Activated CD4-positive, alpha-beta T cell treated with anti-CD3 and anti-CD28 coated beads for 1 hour (primary cell): ENCODE measurements around the gene SNRNP70.

Experiments
- DNase-seq: peaks from one replicate; pipeline ENCODE4 v3.0.0-alpha.2; 2020

The SNRNP70 gene

DNA sequence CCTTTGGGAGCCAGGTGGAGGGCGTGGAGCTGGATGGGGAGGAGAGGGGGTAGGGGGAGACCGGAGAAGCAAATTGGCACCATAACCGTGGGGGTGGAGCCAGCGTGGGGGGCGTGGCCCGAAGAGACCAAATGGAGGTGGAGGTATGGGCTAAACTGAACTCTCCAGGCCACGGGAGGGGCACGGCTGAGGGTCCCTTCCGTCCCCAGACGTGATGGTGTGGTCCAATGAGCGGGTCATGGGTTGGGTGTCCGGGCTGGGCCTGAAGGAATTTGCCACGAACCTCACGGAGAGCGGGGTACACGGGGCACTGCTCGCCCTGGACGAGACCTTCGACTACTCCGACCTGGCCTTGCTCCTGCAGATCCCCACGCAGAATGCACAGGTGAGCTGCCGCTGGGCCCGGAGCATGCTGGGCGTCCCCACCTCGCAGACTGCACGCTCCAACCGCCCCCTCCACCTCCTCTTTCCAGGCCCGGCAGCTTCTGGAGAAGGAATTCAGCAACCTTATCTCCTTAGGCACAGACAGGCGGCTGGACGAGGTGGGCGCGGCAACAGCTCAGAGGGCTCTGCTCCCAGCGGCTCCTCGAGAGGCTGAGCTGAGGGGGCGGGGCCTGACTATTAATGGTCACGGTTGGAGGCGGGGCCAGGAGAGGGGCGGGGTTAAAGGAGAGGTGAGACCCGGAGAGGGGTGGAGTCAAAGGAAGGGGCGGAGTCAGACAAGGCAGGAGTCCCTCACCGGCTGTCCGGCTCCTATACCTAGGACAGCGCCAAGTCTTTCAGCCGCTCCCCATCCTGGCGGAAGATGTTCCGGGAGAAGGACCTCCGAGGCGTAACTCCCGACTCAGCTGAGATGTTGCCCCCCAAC, 63.8 kb downstream of the SNRNP70 start:
- DNase-seq, result peak; percentile 59

DNA sequence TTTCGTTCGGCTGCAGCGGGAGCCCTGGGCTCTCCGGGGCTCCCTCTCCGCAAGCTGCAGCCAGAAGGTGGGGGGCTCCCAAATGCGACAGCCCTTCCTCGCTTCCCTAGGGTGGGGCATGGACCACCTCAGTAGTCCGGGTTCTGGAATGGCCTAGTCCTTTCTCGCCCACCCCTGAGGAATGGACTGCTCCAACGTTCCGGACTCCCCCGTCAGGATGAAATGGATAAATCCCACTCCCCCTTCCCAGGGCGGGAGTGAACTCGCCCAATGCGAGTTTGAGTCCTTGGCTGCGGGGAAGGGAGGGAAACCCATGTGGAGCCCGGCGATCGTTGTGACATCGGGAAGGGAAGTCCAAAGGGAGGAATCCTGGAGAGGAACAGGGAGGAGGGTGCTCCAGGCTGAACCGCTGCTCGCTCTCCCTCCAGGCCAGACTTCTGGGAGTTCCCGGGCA, 64.4 kb downstream of the SNRNP70 start:
- DNase-seq, result no peak

DNA sequence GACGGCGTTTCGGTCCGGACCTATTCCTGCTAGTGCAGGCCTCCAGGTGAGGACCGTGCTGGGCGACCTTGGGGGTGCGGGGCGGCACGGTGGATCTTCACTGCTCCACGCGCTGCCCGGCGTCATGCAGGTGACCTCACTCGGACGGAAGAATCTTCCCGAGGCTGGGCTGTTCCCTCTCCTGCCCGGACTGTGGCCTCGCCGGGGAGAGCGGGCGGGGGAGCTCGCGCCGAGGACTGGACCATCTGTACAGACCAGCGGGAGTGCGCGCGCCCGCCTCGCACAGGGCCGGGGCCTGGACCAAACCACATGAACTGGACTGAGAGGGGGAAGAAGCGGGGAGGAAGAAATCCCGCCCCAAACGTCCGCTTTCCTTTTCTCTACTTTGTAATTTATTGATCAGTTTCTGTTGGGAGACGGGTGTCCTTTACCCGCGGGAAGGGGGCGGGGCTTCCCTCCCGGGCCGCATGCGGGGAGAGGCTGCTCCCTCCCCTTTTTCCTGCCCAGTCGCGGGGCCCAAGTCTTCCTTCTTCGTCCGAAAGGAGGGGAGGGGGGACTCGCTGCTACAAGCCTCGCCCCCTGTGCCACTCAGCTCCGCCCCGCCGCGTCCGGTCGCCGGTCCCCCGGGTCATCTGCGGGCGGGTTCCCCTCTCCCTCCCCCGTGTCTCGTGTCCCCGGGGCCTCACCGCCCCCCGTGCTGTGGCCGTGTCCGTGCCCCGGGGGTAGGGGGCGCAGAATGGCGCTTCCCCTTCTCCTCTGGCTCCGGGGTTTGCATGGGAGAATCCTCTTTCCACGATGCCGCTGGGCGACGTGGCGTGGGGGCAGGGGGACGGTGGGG, 65.1 kb downstream of the SNRNP70 start:
- DNase-seq, result no peak

DNA sequence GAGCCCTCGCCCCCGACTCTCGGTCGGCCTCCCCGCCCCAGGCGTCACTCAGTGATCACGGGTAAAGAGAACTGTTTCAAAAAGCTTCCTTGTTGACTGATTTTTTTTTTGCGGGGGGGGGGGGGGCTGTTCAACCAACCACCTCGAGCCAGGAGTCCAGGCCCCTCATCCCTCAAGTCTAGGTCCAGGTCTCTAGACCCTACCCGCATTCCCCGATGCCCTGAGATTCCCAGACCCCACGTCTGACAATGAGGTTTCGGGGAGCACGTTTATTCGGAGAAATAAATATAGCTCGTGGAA, 65.6 kb downstream of the SNRNP70 start:
- no peak for DNase-seq

DNA sequence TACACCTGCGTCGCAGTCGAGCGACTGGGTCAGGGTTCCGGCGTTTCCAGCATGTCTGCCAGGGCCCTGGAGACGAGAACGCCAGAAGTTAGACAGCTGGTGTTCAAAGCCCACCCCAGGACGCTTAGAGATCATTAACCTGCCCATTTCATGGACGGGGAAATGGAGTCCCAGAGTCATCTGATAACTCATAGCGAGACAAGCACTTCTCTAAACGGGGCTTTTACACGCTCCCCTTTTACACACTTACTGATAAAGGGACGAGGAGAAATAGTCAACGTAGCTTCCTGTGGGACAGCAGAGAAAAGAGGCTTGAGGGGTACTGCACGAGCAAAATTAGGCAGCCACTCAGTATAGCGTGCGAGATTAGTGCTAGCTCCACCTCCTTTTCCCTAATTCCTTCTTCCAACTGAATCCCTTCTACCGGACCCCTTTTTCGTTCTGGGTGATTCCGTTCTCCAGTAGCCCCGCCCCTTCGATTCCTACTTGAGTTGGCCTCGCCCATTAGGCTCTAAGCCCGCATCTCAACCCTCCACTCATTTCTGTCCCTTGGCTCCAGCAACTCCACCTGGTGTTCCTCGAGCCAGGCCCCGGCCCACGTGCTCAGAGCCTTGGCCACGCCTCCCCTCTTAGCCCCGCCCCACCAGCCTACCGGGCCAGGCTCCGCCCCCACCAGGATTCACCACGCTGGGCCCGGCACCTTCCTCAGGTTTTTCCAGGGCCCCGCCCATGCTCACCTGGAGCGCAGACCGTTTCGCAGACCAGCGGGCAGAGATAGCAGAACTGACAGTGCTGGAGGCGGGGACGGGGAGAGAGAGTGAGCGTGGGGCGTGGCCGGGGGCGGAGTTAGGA, 66.2 kb downstream of the SNRNP70 start:
- DNase-seq, result no peak

DNA sequence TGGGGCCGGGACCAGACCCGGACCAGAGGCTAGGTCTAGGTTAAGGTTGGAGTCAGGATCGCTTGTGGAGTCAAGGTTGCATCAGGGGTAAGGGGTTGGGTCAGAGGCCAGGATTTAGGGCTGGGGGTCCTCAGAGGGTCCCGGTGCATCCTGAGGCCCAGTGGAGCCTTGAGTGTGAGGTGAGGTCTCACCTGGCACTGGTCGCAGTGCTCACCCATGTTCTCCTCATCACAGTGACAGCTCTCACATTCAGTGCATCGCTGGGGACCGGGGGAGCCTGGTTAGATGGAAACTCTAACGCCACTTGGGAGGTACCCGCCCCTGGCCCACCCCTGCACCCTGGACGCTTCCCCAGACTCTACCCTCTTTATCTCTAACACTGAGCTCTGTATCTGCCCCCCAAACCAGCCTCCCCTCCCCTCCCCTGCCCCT, 66.9 kb downstream of the SNRNP70 start:
- no peak for DNase-seq

DNA sequence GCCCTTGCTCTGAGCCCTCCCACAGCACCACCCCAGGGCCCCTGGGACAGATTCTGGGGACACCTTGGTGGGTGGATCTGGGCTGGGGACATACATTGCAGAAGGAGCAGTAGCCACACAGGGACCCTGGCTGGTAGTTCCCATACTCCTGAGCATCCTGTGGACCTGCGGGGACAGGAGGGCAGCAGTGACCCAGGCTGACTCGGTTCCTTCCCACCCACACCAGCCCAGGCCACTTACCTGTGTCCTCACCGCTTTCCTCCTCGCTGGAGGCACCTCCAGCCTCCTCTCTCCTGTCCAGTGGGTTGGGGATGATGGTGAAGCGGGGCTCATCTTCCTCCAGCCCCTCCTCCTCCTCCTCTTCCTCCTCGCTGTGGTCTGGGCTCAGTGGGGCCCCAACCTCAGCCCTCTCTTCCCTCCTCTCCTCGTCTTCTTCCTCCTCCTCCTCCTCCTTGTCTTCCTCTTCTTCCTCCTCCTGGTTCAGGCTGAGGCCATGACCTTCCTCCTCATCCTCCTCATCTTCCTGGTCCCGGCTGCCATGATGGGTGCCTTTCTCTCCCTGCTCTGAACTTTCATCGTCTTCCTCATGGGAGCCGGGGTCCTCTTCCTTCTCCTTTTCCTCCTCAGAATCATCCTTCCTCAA, 68.0 kb downstream of the SNRNP70 start:
- no peak for DNase-seq

DNA sequence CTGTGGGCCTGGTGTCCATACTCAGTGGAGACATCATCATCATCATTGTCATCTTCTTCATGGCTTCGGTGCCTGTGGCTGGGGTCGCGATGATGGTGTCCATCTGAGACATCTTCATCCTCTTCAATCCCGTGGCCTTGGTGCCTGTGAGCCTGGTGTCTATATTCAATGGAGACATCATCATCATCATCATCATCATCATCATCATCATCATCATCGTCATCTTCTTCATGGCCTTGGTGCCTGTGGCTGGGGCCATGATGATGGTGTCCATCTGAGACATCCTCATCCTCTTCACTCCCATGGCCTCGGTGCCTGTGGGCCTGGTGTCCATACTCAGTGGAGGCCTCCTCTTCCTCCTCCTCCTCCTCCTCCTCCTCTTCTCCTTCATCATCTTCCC, 69.0 kb downstream of the SNRNP70 start:
- no peak for DNase-seq

DNA sequence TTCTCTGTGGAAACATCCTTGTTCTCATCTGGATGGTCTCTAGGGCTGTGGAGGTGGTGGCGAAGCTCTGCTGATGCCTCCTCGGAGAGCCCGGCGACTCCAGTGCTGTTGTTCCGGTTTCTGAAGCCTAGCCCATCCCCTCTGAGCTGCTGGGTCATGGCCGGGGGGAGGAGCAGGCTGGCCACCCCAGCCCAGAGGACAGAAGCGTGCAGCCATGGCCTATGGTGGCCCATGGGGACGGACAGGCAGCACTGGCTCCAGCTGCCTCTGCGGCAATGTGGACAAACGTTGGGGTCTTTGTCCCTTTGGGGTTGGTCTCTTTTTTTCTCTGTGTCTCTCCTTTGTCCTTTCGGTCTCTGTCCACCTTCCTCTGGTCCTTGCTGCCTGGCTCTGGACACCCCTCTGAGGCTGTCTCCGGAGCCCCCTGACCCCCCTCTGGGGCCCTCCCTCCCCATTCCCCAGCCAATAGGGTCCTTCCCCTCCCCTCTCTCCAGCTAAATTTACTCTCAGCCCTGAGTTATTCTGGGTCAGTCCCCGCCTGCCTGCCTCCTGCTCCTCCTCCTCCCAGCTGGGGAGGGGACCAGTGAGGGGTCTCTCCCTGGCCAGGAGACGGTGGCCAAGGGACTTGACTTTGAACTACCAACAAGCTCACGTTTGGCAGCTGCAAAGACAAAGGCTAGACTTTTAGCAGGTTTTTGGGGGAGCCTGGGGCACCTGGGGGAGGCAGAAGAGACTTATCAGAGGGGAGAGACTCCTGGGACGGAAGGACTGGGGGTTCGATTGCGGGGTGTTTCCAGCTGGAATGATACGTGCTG, 70.0 kb downstream of the SNRNP70 start, which contains the start of gene HRC:
Gene HRC (minus strand): TSS at position 392 of the 815 bp plus-strand sequence. CDS start 159 bp downstream, at position 233.
- DNase-seq, result no peak

DNA sequence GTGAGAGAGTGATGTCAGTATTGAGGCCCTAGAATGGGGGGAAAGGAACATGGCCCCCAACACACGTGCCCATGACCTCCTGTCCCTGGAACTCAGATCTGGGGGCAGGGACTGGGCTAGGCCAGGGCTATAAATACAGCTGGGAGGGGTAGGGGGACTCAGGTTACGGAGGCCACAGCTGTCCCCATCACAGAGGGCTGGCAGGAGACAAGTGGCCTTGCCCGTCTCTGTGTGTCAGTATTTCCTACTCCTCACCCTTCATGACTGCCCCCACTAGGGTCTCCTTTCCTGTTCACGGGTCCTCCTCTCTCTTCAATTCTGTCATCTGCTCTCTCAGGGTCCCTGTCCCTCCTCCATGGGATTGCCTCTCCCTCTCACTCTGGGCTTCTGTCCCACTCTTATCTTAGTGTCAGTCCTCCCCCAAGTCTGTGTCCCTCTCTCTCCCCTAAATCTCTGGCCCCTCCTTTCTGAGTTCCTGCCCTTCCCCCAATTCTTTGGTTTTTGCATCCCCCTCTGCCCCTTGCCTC, 70.6 kb downstream of the SNRNP70 start:
- no peak for DNase-seq

DNA sequence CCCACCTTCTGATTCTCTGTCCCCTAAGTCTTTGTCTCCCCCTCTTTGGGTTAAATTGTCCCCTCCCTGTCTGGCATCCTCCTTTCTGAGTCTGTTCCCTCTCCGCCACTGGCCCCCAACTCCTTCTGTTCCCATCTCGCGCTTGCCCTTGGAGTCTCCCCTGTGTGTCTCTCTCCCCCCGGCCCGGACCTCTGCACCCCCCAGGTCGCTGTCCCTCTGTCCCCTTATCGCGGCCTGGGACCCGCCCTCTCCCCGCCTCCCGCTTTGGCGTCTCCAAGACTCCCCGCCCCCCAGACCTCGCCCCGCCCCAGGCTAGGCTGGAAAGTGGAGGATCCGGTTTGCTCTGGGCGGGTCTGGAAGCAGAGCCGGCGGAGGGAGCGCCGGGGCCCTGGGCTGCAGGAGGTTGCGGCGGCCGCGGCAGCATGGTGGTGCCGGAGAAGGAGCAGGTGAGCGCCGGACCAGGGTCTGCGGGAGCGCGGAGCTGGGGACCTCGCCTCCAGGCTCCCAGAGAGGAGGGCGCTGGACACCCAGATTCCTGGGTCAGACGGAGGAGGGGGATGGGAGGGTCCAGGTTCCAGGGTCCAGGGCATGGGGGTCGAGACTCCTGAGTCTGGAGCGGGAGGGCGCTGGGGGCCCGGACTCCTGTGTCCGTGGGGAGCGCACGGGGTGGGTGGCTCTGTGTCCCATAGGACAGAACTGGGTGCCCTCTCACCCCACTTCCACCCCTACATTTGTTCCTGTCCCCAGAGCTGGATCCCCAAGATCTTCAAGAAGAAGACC, 72.4 kb downstream of the SNRNP70 start, which contains the start of gene TRPM4:
Gene TRPM4 (plus strand): TSS at position 348 of the 780 bp plus-strand sequence. CDS start 75 bp downstream, at position 423.
- DNase-seq, result no peak
